Esophagus squamous epithelium (tissue), 4 donors: ENCODE results near the gene HNF1A.

Experiments used
- POLR2A ChIP-seq, 4 donors: fragments of 450-650 bp; IDR thresholded peaks; one replicate each; pipeline ENCODE4 v1.6.1; 2017; ENCODE audit warnings: antibody characterized with exemption in 4 of 4, mild to moderate bottlenecking in 4 of 4, moderate library complexity in 3 of 4
- TF ChIP-seq, protein P1 (sequence below), 6 experiments: fragments of 450-650 bp in 4 of 6; fragments of 200-600 bp in 2 of 6; sonication (generic) in 2 of 6; IDR thresholded peaks; one replicate each; pipeline ENCODE4 v1.5.1; 2016 to 2019; ENCODE audit warnings: antibody characterized with exemption in 6 of 6, mild to moderate bottlenecking in 4 of 6, moderate library complexity in 4 of 6

DNA sequence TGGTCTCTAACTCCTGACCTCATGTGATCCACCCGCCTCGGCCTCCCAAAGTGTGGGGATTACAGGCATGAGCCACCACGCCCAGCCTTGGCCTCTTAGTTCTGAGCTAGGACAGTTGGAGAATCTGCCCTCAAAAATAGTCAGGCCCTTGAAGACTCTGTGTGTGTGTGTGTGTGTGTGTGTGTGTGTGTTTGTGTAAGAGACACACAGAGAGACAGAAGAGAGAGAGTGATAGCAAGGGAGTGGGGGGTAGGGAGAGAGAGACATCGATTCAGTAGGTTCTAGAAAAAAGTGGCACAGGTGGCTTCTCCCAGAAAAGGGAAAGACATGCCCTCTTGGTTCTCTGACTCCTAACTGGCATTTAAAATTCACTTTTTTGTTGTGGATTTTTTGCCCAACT lies 5.4 kb downstream of the HNF1A start:
- TF ChIP-seq, protein P1, sequence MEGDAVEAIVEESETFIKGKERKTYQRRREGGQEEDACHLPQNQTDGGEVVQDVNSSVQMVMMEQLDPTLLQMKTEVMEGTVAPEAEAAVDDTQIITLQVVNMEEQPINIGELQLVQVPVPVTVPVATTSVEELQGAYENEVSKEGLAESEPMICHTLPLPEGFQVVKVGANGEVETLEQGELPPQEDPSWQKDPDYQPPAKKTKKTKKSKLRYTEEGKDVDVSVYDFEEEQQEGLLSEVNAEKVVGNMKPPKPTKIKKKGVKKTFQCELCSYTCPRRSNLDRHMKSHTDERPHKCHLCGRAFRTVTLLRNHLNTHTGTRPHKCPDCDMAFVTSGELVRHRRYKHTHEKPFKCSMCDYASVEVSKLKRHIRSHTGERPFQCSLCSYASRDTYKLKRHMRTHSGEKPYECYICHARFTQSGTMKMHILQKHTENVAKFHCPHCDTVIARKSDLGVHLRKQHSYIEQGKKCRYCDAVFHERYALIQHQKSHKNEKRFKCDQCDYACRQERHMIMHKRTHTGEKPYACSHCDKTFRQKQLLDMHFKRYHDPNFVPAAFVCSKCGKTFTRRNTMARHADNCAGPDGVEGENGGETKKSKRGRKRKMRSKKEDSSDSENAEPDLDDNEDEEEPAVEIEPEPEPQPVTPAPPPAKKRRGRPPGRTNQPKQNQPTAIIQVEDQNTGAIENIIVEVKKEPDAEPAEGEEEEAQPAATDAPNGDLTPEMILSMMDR (IDR thresholded peaks at IDR 0.05), result no peak
- no peak for TF ChIP-seq POLR2A (IDR thresholded peaks at IDR 0.05)
